Endothelial cell of umbilical vein (primary cell): ENCODE measurements around the gene CMA1. TPM values are rescaled to one million over a fixed set of nuclear protein-coding genes. Genes with fewer than 3 reads are reported as not detected.

Source experiments
- BruUV-seq: library from RNA; stranded (reverse); fragments of 400-500 nt; replicated peaks from 2 replicates; lab custom pipeline; 2021; lab: Mats Ljungman, UMichigan
- CTCF ChIA-PET: fragments of 300-600, 350-600 bp; sonication (Branson Sonifier 250); formaldehyde crosslinking; loops from one replicate; lab custom pipeline; 2021; ENCODE audit warnings: antibody characterized with exemption, inconsistent platforms; lab: Charles Lee
- POLR2A ChIA-PET: fragments of 300-600, 350-600 bp; sonication (Branson Sonifier 250); formaldehyde crosslinking; loops from one replicate; lab custom pipeline; 2021; ENCODE audit warnings: antibody characterized with exemption, inconsistent platforms; lab: Charles Lee
- DNase-seq: peaks from one replicate; pipeline ENCODE4 v3.0.0-alpha.2; 2011; ENCODE audit warnings: low read depth, low spot score
- FAIRE-seq: peaks from 2 replicates; lab custom pipeline; 2011; peaks lifted over from hg19 to GRCh38; lab: Jason Lieb, UNC
- H2AFZ ChIP-seq: 2 replicates; pipeline ENCODE4 v1.6.0; 2012; ENCODE audit warnings: low read depth, low read length, control low read depth, inconsistent platforms
- H3K27ac ChIP-seq: 2 replicates; pipeline ENCODE4 v1.5.1; 2011; ENCODE audit warnings: low read depth, mild to moderate bottlenecking, control low read depth, low read length, moderate library complexity; ENCODE audit not compliant: insufficient read depth
- H3K27me3 ChIP-seq, 2 experiments: 2 replicates each; pipeline versions ENCODE4 v1.6.0 to v1.6.1; 2011; ENCODE audit warnings: low read length in 2 of 2, mixed read lengths in 1 of 2; ENCODE audit not compliant: control insufficient read depth in 2 of 2, insufficient read depth in 2 of 2
- H3K36me3 ChIP-seq, 2 experiments: 2 replicates in 1 of 2; 3 replicates in 1 of 2; pipeline ENCODE4 v1.5.1; 2011; ENCODE audit warnings: low read length in 2 of 2, mild to moderate bottlenecking in 1 of 2, moderate library complexity in 1 of 2; ENCODE audit not compliant: control insufficient read depth in 2 of 2, insufficient read depth in 2 of 2; ENCODE audit errors: extremely low read depth in 1 of 2
- H3K4me1 ChIP-seq: 3 replicates; pipeline ENCODE4 v1.5.1; 2011; ENCODE audit warnings: mild to moderate bottlenecking, low read length; ENCODE audit not compliant: control insufficient read depth, insufficient read depth; ENCODE audit errors: extremely low read depth
- H3K4me2 ChIP-seq: 2 replicates; pipeline ENCODE4 v1.6.1; 2011; ENCODE audit warnings: low read length, control low read depth, mixed read lengths; ENCODE audit not compliant: insufficient read depth
- H3K4me3 ChIP-seq, 3 experiments: fragments of 200-600 bp in 1 of 3; sonication (generic), shearing (Covaris generic) in 1 of 3; replicated peaks in 1 of 3; 2 replicates each; pipeline ENCODE4 v1.5.1; 2011 to 2016; ENCODE audit warnings: control low read depth in 3 of 3, low read length in 3 of 3, mild to moderate bottlenecking in 2 of 3, inconsistent platforms in 1 of 3, low read depth in 1 of 3, moderate library complexity in 1 of 3; ENCODE audit not compliant: insufficient read depth in 1 of 3
- H3K79me2 ChIP-seq: 2 replicates; pipeline ENCODE4 v1.6.0; 2012; ENCODE audit warnings: low read length, inconsistent platforms; ENCODE audit not compliant: control insufficient read depth, insufficient read depth
- H3K9ac ChIP-seq: replicated peaks from 2 replicates; pipeline ENCODE3; 2011; ENCODE audit warnings: low read length, control low read depth; ENCODE audit not compliant: insufficient read depth; ENCODE audit errors: extremely low read depth
- H3K9me1 ChIP-seq: replicated peaks from 3 replicates; pipeline ENCODE4 v1.6.0; 2011; ENCODE audit warnings: mild to moderate bottlenecking, low read length; ENCODE audit not compliant: control insufficient read depth, insufficient read depth; ENCODE audit errors: extremely low read depth
- H3K9me3 ChIP-seq: replicated peaks from 2 replicates; pipeline ENCODE4 v1.5.1; 2012; ENCODE audit warnings: low read length, inconsistent platforms; ENCODE audit not compliant: control insufficient read depth, insufficient read depth
- H4K20me1 ChIP-seq: replicated peaks from 2 replicates; pipeline ENCODE3; 2011; ENCODE audit warnings: mild to moderate bottlenecking, low read length; ENCODE audit not compliant: control insufficient read depth, insufficient read depth; ENCODE audit errors: extremely low read depth
- EZH2 ChIP-seq: IDR thresholded peaks from 2 replicates; pipeline ENCODE4 v1.6.1; 2012; ENCODE audit warnings: borderline replicate concordance, low read depth, mild to moderate bottlenecking, moderate library complexity, low read length, inconsistent platforms; ENCODE audit not compliant: severe bottlenecking
- FOS ChIP-seq: IDR thresholded peaks from 2 replicates; pipeline ENCODE4 v1.6.1; 2011; ENCODE audit warnings: mild to moderate bottlenecking, low read length, moderate library complexity, borderline replicate concordance; ENCODE audit not compliant: insufficient read depth
- JUN ChIP-seq: IDR thresholded peaks from 2 replicates; pipeline ENCODE4 v1.6.1; 2011; ENCODE audit warnings: borderline replicate concordance, low read depth; ENCODE audit not compliant: insufficient read length, insufficient read depth
- MYC ChIP-seq: IDR thresholded peaks from one replicate; pipeline ENCODE4 v1.6.1; 2011; ENCODE audit warnings: mild to moderate bottlenecking, low read depth, low read length
- POLR2A ChIP-seq: IDR thresholded peaks from 2 replicates; pipeline ENCODE4 v1.6.1; 2012; ENCODE audit warnings: low read depth, mild to moderate bottlenecking, control low read depth, low read length
- dilution Hi-C: fragments of 300-500 bp; cut with MboI; formaldehyde crosslinking; loops from one replicate; pipeline ENCODE4 v1.15.0; 2019; ENCODE audit warnings: low sequenced_read_pairs; ENCODE audit not compliant: extremely low pct_ligation_motif_present
- intact Hi-C: fragments of 100-400 bp; cut with micrococcal nuclease; formaldehyde crosslinking; loops from one replicate; pipeline ENCODE4 v1.10.0; 2022
- polyA plus RNA-seq, 4 experiments: library from polyadenylated mRNA; depleted of rRNA in 3 of 4; stranded (reverse) in 3 of 4; unstranded in 1 of 4; fragments of >200 nt; gene quantifications; 2 replicates each; pipeline versions ENCODE4 v1.2.1 to v1.2.3, GENCODE V29; 2011 to 2012; ENCODE audit warnings: missing spikeins in 1 of 4
- total RNA-seq: library from RNA; stranded (reverse); gene quantifications from 2 replicates; pipeline ENCODE4 v1.2.3, GENCODE V29; 2021
- TF ChIP-seq, protein P1 (sequence below), 2 donors: IDR thresholded peaks; 1 replicate in 1 of 2; 2 replicates in 1 of 2; pipeline ENCODE4 v1.5.1; 2011; ENCODE audit warnings: low read length in 2 of 2, mild to moderate bottlenecking in 2 of 2, moderate library complexity in 2 of 2, control low read depth in 1 of 2, inconsistent platforms in 1 of 2, low read depth in 1 of 2; ENCODE audit not compliant: insufficient read depth in 1 of 2; ENCODE audit errors: extremely low read depth in 1 of 2

Gene CMA1
- total and polyA plus RNA-seq, 2 donors (not counting 3 experiments of a cell fraction or from before 2014, with no cell fraction given): not detected

DNA sequence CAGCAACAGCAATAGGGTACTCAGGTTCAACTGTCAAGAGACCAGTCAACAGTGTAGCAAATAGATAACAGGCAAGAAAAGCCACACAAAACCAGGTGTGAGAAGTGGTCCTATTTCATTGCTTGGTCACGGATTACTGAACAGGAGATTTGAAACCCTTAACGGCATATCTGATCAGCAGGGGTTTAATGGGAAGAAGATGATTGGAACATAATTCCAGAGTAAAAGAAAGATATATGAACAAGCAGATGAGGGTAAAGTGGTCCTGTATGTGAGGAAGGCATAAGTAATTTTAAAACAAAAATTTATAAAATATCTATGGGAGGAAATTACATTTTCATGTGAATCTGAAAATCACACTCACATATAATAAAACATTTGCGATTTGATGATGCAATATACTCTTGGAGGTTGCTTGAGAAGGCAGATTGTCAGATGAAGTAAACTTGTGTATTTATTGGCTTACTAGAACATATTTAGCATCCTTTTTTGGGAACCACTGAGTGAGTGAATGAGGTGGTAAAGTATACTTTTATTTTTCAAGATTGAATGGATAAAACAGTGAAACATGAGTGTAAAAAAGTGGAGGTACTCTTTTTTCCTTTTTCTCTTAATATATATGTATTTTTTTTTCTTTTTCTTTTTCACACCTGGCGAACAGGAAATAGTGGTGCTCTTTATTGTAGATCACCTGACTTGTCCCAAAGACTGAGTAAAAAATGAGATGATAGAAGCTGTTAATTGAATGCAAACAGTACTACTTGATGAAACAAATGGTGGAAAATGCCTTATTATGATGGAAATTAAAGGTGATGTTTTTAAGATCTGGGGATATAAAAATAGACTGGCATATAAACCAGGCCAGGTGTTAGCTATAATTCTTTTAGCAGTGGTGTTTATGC, 43.9 kb downstream of the CMA1 start:
- H3K4me2 ChIP-seq: no peak overlapping the region
- ChIA-PET POLR2A (no interaction called here), CTCF (no interaction called here)
- FAIRE-seq (no peak), DNase-seq (no peak)
- no peaks in the 10 kb centered on the region for H3K9me1 ChIP-seq
- no peaks in the 10 kb centered on the region for H4K20me1 ChIP-seq
- dilution Hi-C loops: no loop called here
- intact Hi-C loops: no loop called here
- H3K27ac ChIP-seq: no peak overlapping the region
- BruUV-seq: no TSS peak
- no peaks in the 10 kb centered on the region for H3K79me2 ChIP-seq
- no peak for TF ChIP-seq POLR2A
- TF ChIP-seq, protein P1, sequence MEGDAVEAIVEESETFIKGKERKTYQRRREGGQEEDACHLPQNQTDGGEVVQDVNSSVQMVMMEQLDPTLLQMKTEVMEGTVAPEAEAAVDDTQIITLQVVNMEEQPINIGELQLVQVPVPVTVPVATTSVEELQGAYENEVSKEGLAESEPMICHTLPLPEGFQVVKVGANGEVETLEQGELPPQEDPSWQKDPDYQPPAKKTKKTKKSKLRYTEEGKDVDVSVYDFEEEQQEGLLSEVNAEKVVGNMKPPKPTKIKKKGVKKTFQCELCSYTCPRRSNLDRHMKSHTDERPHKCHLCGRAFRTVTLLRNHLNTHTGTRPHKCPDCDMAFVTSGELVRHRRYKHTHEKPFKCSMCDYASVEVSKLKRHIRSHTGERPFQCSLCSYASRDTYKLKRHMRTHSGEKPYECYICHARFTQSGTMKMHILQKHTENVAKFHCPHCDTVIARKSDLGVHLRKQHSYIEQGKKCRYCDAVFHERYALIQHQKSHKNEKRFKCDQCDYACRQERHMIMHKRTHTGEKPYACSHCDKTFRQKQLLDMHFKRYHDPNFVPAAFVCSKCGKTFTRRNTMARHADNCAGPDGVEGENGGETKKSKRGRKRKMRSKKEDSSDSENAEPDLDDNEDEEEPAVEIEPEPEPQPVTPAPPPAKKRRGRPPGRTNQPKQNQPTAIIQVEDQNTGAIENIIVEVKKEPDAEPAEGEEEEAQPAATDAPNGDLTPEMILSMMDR (IDR thresholded peaks at IDR 0.05; ENCODE audit: extremely low read depth in 1 of 2, insufficient read depth in 1 of 2, low read depth in 1 of 2, low read length in 2 of 2): no peak
- no peaks in the 10 kb centered on the region for H3K9me3 ChIP-seq
- no peak overlapping the region for H3K4me3 ChIP-seq
- no peaks in the 10 kb centered on the region for H3K27me3 ChIP-seq
- H2AFZ ChIP-seq: no peak overlapping the region
- no peaks in the 10 kb centered on the region for H3K36me3 ChIP-seq
- H3K4me1 ChIP-seq: no peaks in the 10 kb centered on the region
- H3K9ac ChIP-seq: no peak overlapping the region

DNA sequence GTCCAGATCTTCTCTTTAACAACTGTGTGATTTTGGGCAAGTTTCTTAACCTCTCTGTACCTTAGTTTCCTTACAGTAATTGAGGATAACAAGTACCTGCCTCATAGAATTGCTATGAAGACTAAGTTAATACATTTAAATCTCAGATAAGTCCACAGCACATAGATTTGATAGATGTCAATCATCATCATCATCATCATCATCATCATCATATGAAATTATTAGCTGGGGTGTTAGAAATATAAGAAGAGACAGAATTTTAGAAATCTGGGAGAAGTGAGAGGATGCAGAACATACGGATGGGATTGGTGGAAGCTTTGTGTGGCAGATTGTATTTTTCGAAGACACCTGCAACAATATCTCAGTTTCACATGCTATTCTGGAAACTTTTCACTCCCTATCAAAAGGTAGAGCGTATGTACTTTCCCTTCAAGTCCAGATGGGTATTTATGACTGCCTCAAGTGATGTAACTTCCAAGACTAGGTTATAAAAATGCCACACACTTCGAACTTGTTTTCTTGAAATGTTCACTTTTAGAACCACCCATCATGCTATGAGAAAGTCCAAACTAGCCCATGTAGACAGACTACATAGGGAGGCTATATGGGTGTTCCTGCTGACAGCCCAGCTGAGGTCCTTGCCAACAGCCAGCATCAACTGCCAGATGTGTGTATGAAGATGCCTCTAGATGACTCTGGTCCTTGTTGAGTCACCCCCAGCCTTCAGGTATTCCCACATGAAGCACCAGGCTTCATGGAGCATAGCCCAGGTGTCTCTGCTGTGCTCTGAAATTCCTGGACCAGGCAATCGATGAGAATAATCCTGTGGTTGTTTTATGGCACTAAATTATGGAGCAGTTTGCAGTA, 44.8 kb downstream of the CMA1 start:
- Histone ChIP-seq H3K79me2 (no peaks in the 10 kb centered on the region), H3K4me3 (no peak overlapping the region), H3K4me2 (no peak overlapping the region), H3K9ac (no peak overlapping the region), H4K20me1 (no peaks in the 10 kb centered on the region), H3K36me3 (no peaks in the 10 kb centered on the region), H3K4me1 (no peaks in the 10 kb centered on the region), H3K9me3 (no peaks in the 10 kb centered on the region), H3K27ac (no peak overlapping the region), H3K9me1 (no peaks in the 10 kb centered on the region), H2AFZ (no peak overlapping the region), H3K27me3 (no peaks in the 10 kb centered on the region)
- intact Hi-C loops: no loop called here
- ChIA-PET CTCF (no interaction called here), POLR2A (no interaction called here)
- no peak for FAIRE-seq
- no peak for DNase-seq
- no TSS peak for BruUV-seq
- no peak for TF ChIP-seq JUN
- TF ChIP-seq EZH2: no peak
- TF ChIP-seq POLR2A: no peak
- TF ChIP-seq, protein P1 (IDR thresholded peaks at IDR 0.05; ENCODE audit: extremely low read depth in 1 of 2, insufficient read depth in 1 of 2, low read depth in 1 of 2, low read length in 2 of 2): no peak
- TF ChIP-seq MYC: no peak
- TF ChIP-seq FOS: no peak
- dilution Hi-C loops: no loop called here
